GM21529 (cell line): ENCODE measurements around the gene IGFL4.

Experiments
- ATAC-seq: cut with Tn5 transposase; IDR thresholded peaks from one replicate; pipeline ENCODE4 v1.9.1; 2021; ENCODE audit not compliant: unreplicated experiment

IGFL4 gene

GRCh38 chr19:45995715-45996385 lies 45.0 kb downstream of the IGFL4 start:
- no peak for ATAC-seq

GRCh38 chr19:45994998-45995714 lies 45.6 kb downstream of the IGFL4 start, which contains the start of gene CCDC61:
Gene CCDC61, plus strand, starts transcription at chr19:45995467. Its CDS starts 7,552 bp downstream, at chr19:46003019.
- ATAC-seq: peak; percentile 97

GRCh38 chr19:45994456-45994997 lies 46.3 kb downstream of the IGFL4 start:
- ATAC-seq: no peak

- ATAC-seq: no peak
Observed at GRCh38 chr19:45990113-45990728, 50.6 kb downstream of the IGFL4 start.
